Muscle layer of colon (tissue), 2 donors: ENCODE measurements around the gene WHRN.

ENCODE experiments used
- H3K27ac ChIP-seq: one replicate; pipeline ENCODE4 v1.7.0; 2013; ENCODE audit warnings: low read depth, mild to moderate bottlenecking, low read length, moderate library complexity
- H3K27me3 ChIP-seq, 2 donors: one replicate each; pipeline ENCODE4 v1.7.0; 2013; ENCODE audit warnings: low read length in 2 of 2, mild to moderate bottlenecking in 2 of 2; ENCODE audit not compliant: insufficient read depth in 2 of 2, control insufficient read depth in 1 of 2
- H3K36me3 ChIP-seq: one replicate; pipeline ENCODE4 v1.7.0; 2013; ENCODE audit warnings: mild to moderate bottlenecking, low read length; ENCODE audit not compliant: insufficient read depth
- H3K4me1 ChIP-seq: one replicate; pipeline ENCODE4 v1.7.0; 2013; ENCODE audit warnings: mild to moderate bottlenecking, low read length; ENCODE audit not compliant: insufficient read depth
- H3K4me3 ChIP-seq, 2 donors: one replicate each; pipeline ENCODE4 v1.7.0; 2013; ENCODE audit warnings: low read length in 2 of 2, low read depth in 1 of 2, mild to moderate bottlenecking in 1 of 2, moderate library complexity in 1 of 2
- H3K9ac ChIP-seq: one replicate; pipeline ENCODE4 v1.7.0; 2013; ENCODE audit warnings: low read length
- H3K9me3 ChIP-seq: one replicate; pipeline ENCODE4 v1.7.0; 2013; ENCODE audit warnings: mild to moderate bottlenecking, low read length
- donor health status: abdominal sarcoma.
- donor health status: Adenocarcinoma of cecum.

Gene WHRN

DNA sequence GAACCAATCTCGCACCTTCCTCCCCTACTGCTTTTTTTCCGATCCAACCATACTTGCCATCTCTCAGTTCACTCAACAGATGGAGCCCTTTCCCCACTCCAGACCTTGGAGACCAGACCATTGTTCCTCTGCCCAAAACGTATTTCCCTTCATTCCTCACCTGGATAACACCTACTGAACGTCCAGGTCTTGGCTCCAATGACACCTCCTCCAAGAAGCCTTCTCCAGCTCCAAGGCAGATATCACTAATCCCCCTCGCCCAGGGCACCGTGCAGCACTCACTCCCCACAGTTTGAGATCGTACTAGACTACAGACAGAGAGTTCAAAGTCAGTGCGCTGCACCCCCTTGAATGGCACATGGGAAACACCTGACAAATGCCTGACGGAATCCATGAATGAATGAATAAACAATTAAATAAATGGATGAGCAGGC lies 70.4 kb downstream of the WHRN start:
- no peaks in the 10 kb centered on the region for H3K4me1 ChIP-seq
- no peaks in the 10 kb centered on the region for H3K27me3 ChIP-seq
- no peaks in the 10 kb centered on the region for H3K9me3 ChIP-seq
- no peaks in the 10 kb centered on the region for H3K36me3 ChIP-seq
- H3K4me3 ChIP-seq, result no peak overlapping the region
- H3K27ac ChIP-seq, result no peak overlapping the region
- no peak overlapping the region for H3K9ac ChIP-seq

DNA sequence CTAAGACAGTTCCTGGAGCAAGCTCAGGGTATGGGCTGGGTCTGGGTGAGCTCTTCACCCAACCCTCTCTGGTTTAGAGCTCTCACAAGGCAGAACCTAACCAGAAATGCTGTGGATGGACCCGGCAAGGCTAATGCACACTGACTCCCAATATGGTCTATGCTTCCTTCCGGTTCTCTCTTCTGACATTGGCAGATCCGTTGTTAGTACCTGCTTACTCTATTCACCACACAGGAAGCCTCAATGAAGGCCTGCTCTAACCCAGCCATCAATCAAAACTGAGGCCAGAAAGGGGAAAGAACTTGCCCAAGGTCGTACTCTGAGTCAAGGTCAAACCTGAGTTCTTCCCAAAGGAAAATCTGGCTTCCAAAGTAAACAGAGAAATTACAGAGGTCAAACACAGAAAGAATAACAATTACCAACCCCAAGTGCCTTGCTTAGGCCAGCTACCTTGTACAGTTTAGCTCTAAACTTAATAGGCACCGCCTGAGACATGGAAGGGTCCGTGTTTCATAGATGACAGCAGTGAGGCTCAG lies 71.5 kb downstream of the WHRN start:
- Histone ChIP-seq H3K9me3 (no peaks in the 10 kb centered on the region), H3K9ac (no peak overlapping the region), H3K4me1 (no peaks in the 10 kb centered on the region), H3K36me3 (no peaks in the 10 kb centered on the region), H3K27ac (no peak overlapping the region), H3K27me3 (no peaks in the 10 kb centered on the region), H3K4me3 (no peak overlapping the region)

DNA sequence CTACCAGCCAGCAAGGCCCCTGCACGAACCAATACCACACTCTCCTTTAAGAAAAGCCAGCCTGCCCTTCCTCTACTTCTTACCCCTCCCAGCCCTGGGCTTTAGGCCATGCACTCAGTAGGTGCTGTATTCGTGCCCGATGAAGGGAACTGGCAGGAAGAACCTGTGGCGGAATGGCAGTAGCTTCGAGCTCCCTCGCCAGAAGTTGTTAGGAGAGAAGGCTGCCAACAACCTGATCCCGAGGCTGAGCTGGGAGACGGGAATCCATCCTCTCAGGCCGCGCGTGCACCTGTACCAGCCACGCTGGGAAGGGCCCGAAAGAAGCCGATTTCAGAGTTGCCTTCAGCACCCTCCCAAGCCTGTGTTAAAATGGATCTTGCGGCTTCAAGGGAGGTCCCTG lies 72.2 kb downstream of the WHRN start:
- Histone ChIP-seq H3K4me1 (no peaks in the 10 kb centered on the region), H3K27me3 (no peaks in the 10 kb centered on the region), H3K27ac (no peak overlapping the region), H3K36me3 (no peaks in the 10 kb centered on the region), H3K9ac (no peak overlapping the region), H3K4me3 (no peak overlapping the region), H3K9me3 (no peaks in the 10 kb centered on the region)

DNA sequence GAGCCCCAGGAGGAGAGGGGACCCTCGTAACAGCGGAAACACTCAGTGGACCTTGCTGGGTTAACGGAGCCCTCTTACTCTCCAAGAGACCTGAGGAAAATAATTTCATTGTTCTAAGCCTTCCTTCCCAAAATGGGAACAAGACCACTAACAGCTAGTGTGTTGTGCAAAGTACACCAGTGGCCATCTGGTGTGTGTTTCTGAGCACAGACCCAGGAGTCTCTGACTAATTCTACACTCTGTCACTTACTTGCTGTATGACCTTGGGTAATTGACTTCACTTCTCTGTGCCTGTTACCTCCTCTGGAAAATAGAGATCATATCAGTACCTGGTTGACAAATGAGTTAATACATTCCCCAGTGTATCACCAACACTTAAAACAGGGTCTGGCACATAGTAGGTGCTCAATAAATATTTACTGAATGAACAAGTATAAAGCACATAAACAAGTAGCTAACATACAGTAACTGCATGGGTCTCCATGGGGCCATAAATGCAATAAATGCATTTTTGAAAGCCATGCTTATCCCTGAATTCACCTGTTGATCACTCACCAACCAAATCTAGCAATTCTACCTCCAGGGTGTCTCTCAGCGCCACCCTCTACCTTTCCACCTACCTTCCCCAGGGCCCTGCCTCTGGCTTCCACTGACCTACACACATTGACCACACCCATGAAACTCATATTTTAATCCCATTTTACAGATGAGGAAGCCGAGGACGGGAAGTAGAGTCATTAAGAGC lies 72.8 kb downstream of the WHRN start:
- Histone ChIP-seq H3K4me1 (no peaks in the 10 kb centered on the region), H3K27ac (no peak overlapping the region), H3K4me3 (no peak overlapping the region)

DNA sequence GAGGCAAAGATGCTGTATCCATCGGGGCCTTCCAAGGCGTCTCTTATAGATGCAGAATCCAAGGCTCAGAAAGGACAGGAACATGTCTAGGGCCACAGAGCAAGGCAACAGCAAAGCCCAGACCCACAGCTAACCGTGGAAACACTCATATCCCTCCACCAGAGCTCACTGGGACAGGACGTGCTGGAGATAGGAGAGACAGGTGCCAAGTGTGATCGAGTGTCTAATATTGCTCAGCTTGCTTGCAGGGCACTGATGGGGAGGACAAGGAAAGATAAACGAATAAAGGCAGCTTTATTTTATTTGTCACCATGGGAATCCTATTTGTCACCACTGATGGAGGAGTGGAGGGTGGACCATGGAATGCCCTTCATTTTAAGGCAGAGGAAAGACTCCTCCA lies 73.5 kb downstream of the WHRN start:
- Histone ChIP-seq H3K27ac (no peak overlapping the region), H3K4me1 (no peaks in the 10 kb centered on the region), H3K27me3 (no peaks in the 10 kb centered on the region), H3K9ac (no peak overlapping the region), H3K4me3 (no peak overlapping the region), H3K36me3 (no peaks in the 10 kb centered on the region), H3K9me3 (no peaks in the 10 kb centered on the region)

More for the DNA sequence above, 72.8 kb downstream of the WHRN start:
- H3K36me3 ChIP-seq, result no peaks in the 10 kb centered on the region
- no peaks in the 10 kb centered on the region for H3K9me3 ChIP-seq
- H3K27me3 ChIP-seq, result no peaks in the 10 kb centered on the region
- H3K9ac ChIP-seq, result no peak overlapping the region

DNA sequence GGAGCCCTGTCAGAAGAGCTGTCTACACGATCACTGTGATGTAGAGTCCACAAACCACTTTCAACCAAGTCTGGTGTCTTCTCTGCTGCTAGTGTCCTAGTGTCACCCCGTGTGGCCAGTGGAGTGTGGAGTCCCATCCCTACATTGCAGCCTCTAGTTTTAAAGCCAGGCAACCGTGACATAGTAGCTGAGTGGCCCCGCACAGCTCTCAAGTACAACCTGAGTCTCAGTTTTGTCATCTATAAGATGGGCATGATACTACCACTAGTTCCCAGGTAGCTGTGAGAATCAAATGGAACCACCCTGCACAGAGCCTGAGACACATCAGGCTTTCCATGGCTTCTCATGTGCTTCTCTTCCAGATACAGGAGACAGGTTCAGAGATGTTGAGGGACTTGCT lies 74.3 kb downstream of the WHRN start:
- no peaks in the 10 kb centered on the region for H3K36me3 ChIP-seq
- no peak overlapping the region for H3K4me3 ChIP-seq
- H3K27me3 ChIP-seq, result no peaks in the 10 kb centered on the region
- H3K4me1 ChIP-seq, result no peaks in the 10 kb centered on the region
- H3K9me3 ChIP-seq, result no peaks in the 10 kb centered on the region
- H3K27ac ChIP-seq, result no peak overlapping the region
- H3K9ac ChIP-seq, result no peak overlapping the region

DNA sequence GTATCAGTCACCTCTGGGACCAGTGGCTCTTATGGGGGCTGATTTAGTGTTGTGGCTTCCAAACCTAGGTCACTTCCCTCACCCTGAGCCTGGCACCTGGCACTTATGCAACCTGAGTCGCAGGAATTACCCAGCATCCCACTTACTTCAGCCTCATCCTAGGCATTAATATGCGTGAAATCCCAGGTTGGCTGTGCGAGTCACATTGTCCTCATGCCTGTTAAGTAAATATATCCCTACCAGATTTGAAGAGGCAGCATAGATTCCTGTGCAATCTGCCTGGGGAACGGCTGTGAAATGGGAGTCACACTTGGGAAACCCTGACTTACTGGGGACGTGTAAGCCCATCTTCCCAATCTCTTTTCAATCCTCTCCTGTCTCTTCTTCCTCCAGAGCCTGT lies 74.8 kb downstream of the WHRN start:
- Histone ChIP-seq H3K4me1 (no peaks in the 10 kb centered on the region), H3K9ac (no peak overlapping the region), H3K9me3 (no peaks in the 10 kb centered on the region), H3K36me3 (no peaks in the 10 kb centered on the region), H3K27ac (no peak overlapping the region), H3K27me3 (no peaks in the 10 kb centered on the region), H3K4me3 (no peak overlapping the region)

DNA sequence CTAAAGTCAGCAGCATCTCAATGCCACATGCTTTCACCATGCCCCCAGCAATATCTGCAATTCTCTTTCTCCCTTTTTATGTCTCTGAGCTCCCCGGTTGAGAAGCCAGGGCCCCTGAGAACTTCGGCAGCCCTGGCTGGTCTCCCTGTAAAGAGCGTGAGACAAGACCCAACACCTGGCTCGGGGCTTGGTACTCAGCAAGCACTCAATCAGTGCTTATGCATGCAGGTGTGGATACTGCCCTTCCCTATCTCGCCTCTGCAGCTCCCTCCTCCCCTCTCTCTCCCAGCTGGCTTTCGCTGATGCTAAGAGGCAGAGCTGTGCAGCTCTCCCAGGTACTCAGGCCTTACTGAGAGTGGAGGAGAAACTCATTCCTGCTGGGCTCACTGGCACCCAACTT lies 75.8 kb downstream of the WHRN start:
- Histone ChIP-seq H3K9ac (no peak overlapping the region), H3K4me3 (no peak overlapping the region), H3K27ac (no peak overlapping the region), H3K4me1 (no peaks in the 10 kb centered on the region), H3K9me3 (no peaks in the 10 kb centered on the region), H3K36me3 (no peaks in the 10 kb centered on the region), H3K27me3 (no peaks in the 10 kb centered on the region)

DNA sequence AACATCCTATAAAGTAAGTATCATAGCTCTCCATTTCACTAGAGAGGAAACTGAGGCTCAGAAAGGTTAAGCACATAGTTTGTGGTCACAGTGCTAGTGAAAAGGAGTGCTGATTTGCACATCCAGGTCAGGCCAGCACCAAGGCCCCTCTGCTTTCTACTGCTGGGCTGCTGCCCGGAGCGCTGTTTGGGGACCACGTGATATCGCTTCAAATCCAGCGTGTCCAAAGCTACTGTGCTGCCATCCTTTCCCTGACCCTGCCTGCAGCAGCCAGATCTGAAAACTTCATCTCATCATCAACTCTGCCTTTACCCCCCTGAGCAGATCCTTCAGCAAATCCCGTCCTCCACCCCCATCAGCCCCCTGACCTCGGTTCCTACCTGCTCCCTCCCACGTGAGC lies 76.8 kb downstream of the WHRN start:
- H3K27me3 ChIP-seq, result no peaks in the 10 kb centered on the region
- H3K4me1 ChIP-seq, result no peaks in the 10 kb centered on the region
- H3K9ac ChIP-seq, result no peak overlapping the region
- H3K27ac ChIP-seq, result no peak overlapping the region
- peaks cover 5% of the 10 kb centered on the region for H3K36me3 ChIP-seq
- no peak overlapping the region for H3K4me3 ChIP-seq
- H3K9me3 ChIP-seq, result no peaks in the 10 kb centered on the region

DNA sequence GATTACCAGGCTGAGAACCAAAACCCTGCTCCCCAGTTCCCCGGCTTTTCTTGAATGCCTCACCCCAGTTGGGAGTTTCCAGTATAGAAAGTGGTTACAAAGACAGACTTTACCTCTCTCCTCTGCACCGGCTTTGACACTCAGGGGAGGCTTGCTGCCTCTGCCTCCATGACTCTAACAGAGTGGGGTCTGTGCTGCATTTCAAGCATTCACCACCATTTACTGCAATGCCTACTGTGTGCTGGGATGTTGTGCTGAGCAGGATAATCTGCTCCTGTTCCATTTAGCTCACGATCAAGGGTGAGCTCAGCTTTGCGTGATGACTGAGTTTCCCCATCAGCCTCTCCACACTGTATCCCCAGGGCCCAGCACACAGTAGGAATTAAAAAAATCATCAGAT lies 77.6 kb downstream of the WHRN start:
- no peak overlapping the region for H3K4me3 ChIP-seq
- H3K27ac ChIP-seq, result no peak overlapping the region
- H3K9me3 ChIP-seq, result no peaks in the 10 kb centered on the region
- H3K9ac ChIP-seq, result no peak overlapping the region
- H3K27me3 ChIP-seq, result no peaks in the 10 kb centered on the region
- peaks cover 12% of the 10 kb centered on the region for H3K36me3 ChIP-seq
- no peaks in the 10 kb centered on the region for H3K4me1 ChIP-seq

DNA sequence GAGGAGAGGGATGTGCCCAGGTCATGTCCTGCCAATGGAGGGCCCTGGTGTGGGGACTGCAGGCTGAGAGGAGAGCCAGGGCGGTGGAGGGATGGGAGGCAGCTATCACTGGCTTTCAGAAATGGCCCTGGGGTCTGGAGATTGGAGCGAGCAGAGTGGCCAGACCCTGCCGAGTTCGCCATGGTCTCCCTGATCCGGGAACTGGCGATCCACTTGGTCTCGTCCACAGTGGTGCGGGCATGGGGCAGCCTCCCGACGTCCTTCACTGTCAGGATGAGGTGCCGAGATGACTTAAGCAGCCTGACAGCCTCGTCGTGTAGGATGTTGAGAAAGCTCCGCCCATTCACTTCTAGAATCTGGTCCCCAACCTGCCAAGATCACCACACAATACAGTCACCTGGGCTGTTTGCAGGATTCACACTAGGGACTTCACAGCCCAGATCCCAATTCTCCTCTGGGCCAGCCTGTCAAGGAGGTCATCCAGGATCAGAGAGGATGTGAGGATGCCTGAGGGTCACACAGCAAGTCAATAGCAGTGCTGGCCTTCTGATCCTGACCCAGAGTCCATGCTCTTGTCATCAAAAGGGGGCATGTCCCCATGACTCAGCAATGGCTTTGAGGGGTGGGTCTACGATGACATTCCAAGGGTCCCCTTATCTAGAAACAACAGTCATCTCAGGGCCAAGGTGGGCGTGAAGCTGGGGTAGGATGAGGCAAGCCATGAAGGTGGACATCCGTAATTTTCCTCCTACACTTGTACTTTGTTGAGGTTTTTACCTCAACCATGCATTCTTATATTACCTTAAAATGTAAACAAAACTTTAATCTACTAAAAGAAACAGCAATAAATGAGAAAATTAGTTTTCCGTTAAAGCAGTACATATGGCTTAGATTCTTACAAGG lies 79.0 kb downstream of the WHRN start:
- Histone ChIP-seq H3K36me3 (peaks cover 15% of the 10 kb centered on the region), H3K4me3 (no peak overlapping the region), H3K9me3 (no peaks in the 10 kb centered on the region), H3K27ac (no peak overlapping the region), H3K27me3 (no peaks in the 10 kb centered on the region), H3K9ac (no peak overlapping the region), H3K4me1 (no peaks in the 10 kb centered on the region)
